Embryonic facial prominence (tissue), 1 donor: ENCODE measurements around the gene TBC1D22A.

Source experiments
- DNase-seq: peaks from one replicate; pipeline ENCODE4 v3.0.0-alpha.2; 2016; ENCODE audit errors: extremely low spot score

TBC1D22A gene

GRCh38 chr22:46933040-46933930 is 170.8 kb downstream of the TBC1D22A start:
- DNase-seq: no peak

GRCh38 chr22:46934172-46934745 is 171.8 kb downstream of the TBC1D22A start:
- no peak for DNase-seq

GRCh38 chr22:46934746-46935491 is 172.5 kb downstream of the TBC1D22A start:
- no peak for DNase-seq

- DNase-seq: no peak
Observed at GRCh38 chr22:46935506-46936377, 173.3 kb downstream of the TBC1D22A start.

- DNase-seq: no peak
Observed at GRCh38 chr22:46936378-46936903, 174.0 kb downstream of the TBC1D22A start.

- no peak for DNase-seq
Observed at GRCh38 chr22:46937185-46937584, 174.7 kb downstream of the TBC1D22A start.

- DNase-seq: no peak
Observed at GRCh38 chr22:46937939-46938338, 175.5 kb downstream of the TBC1D22A start.

GRCh38 chr22:46941968-46942798 is 179.7 kb downstream of the TBC1D22A start:
- DNase-seq: peak; percentile 75

- no peak for DNase-seq
Observed at GRCh38 chr22:46942799-46943785, 180.6 kb downstream of the TBC1D22A start.

GRCh38 chr22:46945481-46945880 is 183.0 kb downstream of the TBC1D22A start:
- no peak for DNase-seq

- no peak for DNase-seq
Observed at GRCh38 chr22:46946383-46946962, 184.0 kb downstream of the TBC1D22A start.

- DNase-seq: no peak
Observed at GRCh38 chr22:46947516-46948257, 185.2 kb downstream of the TBC1D22A start.

- no peak for DNase-seq
Observed at GRCh38 chr22:46948411-46949144, 186.1 kb downstream of the TBC1D22A start.

- DNase-seq: no peak
Observed at GRCh38 chr22:46951350-46951749, 188.9 kb downstream of the TBC1D22A start.

GRCh38 chr22:46951973-46952372 is 189.5 kb downstream of the TBC1D22A start:
- DNase-seq: no peak

- DNase-seq: no peak
Observed at GRCh38 chr22:46953968-46954765, 191.7 kb downstream of the TBC1D22A start.
